Mesenteric fat pad (tissue), 1 donor: ENCODE measurements around the gene RSPO1. TPM values are rescaled to one million over a fixed set of nuclear protein-coding genes. Genes with fewer than 3 reads are reported as not detected.

ENCODE experiments used
- DNase-seq: peaks from one replicate; pipeline ENCODE4 v3.0.0-alpha.2; 2020; ENCODE audit warnings: low spot score
- total RNA-seq: library from RNA; stranded (reverse); fragmentation: NEBNext Ultra II Directional; extraction: Animal tissue kit (Norgen Biotek cat#: 25700); gene quantifications from one replicate; pipeline ENCODE4 v1.2.1, GENCODE V29; 2021
- donor health status: DM: yes; HTN: yes; CAD: no.

The RSPO1 gene
- total RNA-seq, 1 donor from 2014 or later: 3.1 TPM

DNA sequence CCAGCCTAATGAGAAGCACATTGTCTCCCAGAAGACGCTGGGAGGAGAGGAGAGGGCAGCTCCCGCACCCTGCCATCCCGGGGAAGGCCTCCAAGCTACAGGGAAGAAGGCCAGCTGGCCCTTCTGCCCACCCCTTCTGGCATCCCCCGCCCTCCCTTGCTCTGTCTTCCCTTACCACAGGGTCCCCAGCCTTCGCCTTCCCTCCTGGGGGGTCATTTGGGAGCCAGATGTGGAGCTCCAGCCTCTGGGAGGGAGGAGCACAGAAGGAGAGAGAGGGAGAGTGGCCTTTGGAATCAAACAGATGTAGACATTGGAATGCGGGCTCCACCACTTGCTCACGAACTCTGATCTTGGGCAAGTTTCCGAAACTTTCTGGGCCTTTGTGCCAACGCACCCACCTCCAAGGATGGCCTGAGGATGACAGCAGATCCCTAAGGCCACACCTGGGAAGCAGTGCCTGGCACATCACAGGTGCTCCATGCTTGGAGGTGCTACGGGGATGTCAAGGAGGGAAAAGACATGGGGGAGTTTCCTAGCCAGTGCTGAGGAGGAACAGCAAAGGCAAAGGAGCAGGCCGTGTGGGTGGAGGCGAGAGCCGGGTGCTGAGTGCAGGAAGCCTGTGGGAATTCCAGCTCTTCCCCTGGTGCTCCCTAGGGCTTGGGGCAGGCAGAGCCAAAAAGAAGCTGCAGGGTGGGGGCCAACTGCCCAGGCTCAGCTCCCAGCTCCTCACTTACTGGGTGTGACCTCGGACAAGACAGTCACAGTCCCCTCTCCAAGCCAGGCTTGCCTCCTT lies 23.1 kb upstream of the RSPO1 start:
- DNase-seq: no peak

DNA sequence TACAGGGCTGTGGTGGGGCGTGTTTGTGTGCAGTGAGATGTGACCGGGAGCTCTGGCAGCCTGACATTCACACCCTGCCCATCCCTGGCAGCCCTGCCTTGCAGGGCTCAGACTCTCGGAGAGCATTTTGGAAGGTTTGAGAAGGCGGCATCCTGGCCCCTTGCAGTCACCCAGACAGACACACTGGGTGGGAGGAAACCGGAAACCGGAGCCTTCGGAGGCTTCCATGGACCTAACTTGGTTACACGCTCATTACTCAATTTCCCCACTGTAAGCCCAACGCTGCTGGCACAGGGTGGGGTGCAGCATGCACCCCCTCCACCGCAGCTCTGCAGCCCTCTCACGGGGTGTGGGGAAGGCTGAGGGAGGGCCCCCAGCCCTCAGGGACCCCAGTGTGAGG lies 22.2 kb upstream of the RSPO1 start:
- DNase-seq: no peak

DNA sequence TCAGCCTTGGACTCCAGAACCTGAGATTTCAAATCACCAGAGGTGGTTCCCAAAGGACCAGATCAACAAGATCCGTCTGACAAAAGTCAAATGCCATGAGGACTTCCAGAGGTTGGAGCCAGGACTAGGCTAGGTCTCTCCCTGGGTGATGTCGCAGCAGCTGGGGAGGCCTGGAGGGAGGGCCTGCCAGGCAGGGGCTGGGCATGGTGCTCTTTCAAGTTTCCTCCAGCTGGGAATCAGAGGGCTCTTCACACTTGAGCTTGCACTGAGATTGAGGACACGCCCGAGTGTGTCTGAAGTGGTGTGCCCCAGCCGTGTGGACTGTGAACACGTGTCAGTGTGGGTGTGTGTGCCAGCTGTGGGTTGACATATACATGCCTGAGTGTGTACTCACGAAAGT lies 21.3 kb upstream of the RSPO1 start:
- no peak for DNase-seq

DNA sequence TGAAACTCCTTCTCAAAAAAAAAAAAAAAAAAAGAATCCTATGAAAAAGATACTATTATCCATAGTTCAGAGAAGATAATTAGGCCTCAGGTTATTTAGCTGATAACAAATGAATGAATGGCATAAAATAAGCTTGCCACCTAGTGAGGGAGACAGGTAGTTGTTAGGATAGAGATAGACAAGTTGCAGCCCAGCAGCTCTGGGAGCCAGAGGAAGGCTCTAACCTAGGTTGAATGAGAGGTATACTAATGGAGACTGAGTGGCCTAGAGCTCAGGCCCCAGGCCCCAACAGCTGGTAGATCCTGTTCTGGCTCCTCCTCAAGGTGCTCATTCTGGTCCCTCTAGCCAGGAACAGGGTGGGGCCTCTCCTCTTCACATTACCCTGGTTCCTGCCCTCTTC lies 20.6 kb upstream of the RSPO1 start:
- no peak for DNase-seq

DNA sequence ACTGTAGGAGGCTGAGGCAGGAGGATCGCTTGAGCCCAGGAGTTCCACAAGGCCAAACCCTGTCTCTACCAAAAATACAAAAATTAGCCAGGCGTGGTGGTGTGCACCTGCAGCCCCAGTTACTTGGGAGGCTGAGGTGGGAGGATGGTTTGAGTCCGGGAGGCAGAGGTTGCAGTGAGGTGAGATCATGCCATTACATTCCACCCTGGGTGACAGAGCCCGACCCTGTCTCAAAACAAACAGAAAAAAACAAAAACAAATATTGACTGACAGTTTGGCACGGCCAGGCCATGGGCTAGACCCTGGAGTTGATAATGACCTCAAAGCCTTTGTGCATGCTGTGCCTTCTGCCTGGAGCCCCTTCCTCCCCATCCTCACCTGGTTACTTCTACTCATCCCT lies 19.2 kb upstream of the RSPO1 start:
- no peak for DNase-seq

DNA sequence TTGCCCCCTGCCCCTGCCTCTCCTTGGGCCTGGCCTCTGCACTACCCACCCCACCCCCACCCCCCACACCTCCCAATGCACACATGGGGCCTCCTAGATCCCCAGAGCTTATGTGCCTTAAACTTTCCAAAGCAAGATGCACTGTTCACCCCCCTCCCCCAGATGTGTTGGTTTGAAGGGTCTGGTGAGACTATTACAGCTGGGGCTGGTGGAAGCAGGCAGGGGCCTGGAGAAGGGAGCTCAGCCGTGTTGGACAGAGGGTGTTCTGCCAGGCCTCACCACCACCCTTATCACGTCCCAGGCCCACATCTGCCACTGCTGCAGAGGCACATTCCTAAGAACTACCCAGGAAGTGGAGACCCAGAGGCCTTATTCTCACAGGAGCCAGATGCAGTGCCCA lies 18.3 kb upstream of the RSPO1 start:
- no peak for DNase-seq

DNA sequence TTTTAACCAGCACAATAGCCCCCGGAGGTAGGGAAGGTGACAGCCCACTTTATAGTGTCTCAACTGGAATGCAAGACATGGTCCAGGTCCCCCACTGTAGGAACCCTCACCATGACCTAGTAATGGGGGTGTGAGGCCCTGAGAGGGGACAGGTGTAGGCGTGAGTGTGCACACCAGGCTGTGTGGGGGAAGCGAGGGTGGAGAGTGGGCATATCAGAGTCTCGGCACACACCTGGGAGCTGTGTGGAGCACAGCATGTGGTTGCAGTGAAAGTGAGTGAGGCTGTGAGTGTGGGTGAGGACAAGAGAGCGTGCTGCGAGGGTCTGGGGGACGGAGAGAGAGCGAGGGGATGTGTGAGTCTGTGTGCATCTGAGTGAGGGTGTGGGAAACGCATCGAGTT lies 17.1 kb upstream of the RSPO1 start:
- no peak for DNase-seq

DNA sequence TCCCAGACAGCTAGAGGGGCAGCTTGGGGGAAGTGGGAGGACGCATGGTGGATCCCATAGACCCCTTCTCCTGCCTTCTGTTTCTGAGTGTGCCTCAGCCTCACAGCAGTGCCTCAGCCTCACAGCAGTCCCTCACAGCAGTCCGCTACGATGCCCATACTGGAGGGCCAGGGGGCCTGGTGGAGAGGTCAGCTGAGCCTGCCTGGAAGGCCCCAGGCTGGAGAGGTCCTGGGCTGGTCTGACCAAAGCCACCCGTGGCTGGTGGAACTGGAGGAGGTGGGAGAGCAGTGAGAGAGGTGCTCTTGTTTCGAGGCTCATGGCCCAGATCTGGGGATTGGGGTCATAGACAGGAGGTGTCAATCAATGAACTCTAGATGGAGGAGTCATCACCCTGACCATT lies 16.0 kb upstream of the RSPO1 start:
- no peak for DNase-seq

DNA sequence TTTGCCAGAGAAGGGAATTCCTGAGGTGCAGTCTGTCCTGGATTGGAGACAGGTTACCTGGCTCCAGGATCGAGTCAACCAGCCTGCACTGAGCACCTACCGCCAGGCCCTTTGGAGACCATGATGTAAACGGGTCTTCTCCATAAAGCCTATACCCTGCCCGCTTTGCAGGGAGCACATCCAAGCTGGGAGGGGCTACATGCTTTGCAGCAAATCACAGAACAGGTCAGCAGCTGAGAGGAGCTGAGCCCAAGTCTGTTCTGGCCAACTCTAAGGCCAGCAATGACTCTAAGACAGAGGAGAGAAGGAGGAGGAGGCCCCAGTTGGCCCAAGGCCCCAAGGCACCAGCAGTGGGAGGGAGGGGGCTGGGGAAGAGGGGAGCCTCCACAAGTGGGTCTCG lies 15.5 kb upstream of the RSPO1 start:
- no peak for DNase-seq

DNA sequence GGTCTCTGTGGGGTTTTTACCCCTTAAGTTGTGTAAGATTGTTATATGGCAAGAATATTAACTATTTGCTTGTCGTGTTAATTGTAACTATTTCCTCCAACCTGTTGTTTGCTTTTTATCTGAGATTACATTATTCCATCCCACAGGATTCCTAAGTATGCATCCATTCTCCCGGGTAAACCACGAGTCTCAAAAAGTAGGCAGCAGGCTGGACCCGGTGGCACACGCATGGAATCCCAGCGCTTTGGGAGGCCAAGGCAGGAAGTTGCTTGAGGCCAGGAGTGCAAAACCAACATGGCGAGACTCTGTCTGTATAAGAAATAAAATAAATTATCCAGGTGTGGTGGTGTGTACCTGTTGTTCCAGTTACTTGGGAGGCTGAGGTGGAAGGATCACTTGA lies 12.6 kb upstream of the RSPO1 start:
- DNase-seq: no peak

DNA sequence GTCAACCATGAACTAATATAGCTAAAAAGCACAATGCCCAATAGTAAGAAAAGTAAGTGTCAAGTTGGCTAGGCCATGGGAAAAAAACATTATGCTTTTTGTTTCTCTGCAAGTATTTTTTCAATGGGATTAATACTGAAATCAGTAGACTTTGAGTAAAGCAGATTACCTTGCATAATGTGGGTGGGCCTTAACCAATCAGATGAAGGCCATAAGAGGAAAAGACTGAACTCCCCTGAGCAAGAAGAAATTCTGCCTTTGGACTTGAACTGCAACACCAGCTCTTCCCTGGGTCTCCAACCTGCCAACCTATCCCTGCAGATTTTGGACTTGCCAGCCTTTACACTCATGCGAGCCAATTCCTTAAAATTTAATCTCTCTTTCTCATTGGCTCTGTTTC lies 6.4 kb upstream of the RSPO1 start:
- DNase-seq: no peak

DNA sequence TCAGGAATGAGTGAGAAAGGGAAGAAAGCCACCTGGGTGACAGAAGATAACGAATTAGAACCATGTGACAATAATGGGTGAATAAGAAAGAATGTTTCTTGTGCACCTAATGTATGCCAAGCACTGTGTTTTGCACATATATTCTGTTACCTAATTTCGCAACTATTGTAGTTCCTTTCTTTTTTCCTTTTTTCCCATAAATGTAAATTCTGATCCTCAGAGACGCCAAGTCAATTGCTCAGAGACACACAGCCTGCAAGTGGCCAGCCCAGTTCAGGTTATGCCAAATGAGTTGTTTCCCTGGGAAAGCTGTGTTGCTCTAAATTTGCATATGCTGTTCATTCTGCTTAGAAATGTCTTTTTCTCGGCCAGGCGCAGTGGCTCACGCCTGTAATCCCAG lies 1.7 kb upstream of the RSPO1 start:
- DNase-seq: no peak

DNA sequence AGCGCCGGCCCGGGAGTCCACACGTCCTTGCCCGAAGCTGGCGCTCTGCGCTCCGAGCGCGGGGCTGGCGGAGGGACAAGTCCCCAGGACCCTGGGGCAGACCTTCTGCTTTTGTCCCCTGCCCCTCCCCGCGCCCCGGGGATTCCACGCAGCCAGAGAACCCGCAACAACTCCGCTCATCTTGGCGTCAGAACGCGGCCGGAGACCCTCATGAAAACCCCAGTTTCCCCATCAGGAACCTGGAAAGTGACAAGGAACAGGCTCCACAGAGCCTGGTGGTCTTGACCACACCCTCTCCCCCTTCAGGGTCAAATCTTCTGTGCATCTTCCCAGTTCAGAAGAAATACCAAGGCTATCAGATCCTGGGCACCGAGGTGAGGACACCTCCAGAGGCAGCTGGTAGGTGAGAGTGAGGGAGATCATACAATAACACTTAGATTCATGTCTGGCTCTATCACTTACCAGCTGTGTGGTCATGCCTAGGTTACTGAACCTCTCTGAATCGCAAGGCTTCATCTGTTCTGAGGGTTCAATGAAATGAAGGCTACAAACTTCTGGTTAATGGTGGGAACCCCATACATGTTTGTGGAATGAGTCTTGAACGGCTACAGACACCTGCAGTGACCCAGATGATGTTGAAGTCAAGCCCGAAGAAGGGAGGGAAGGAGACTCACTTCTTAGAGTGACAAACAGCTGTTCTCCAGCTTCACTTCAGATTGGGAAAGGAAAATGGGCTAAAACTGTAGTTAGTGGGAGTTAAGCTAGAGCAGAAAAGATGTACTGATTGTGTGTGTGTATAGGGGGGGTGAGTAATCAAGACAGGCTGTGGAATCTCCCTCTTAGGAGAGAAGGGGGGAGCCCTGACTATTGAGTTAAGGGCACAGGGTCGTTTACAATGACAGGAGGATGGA lies 555 bp upstream of the RSPO1 start:
- DNase-seq: no peak

DNA sequence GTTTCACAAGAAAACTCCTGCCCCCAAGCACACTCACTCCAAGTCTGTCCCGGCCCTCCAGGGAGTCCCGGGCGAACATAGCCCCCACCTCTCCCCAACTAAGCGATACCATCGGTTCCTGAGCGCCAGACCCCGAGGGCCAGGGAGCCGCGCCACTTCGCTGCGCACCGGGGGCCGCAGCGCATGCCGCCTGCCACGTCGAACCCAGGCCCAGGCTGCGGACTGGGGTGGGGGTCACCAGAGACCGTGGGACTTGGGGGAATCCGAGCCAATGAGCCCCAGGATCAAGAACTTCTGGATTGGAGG lies 801 bp downstream of the RSPO1 start:
- DNase-seq: no peak

DNA sequence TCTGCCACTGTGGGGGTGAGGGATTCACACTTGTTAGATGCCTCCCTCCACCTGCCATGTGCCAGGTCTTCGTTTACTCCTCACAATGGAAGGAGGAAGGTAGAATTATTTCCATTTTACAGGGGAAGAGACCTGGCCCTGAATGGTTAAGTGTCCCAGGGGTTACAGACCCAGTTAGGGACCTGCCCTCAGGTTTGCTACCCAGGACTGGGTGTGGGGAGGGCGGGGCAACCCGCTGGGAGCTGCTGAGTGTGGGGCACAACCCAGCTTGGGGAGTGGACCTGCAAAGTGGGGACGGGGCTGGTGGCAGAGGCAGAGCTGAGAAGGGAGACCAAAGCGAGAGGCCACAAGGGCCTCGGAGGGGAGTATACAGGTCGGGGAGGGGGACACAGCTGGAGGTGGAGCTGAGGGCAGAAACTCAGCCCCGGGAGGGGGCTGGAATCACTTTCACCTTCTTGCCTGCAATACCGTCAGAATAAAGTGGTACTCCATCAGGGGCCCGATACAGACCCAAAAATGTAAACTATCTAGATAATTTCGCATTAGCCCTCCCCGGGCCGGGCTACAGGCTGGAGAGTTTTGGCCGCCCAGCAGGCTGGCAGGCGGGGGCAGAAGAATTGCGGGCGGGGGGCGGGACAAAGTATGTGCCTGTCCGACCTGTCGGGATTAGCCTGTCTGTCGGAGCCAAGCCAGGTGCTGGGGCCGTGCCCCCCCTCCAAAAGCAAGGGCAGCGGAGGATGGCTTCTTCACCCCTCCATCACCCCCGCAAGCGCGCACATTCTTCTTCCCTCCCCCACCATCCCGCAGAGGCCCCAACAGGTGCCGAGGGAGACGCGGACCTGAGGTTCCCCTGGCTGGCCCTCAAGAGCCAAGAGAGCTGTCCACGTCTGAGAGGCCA lies 1.4 kb downstream of the RSPO1 start:
- no peak for DNase-seq

DNA sequence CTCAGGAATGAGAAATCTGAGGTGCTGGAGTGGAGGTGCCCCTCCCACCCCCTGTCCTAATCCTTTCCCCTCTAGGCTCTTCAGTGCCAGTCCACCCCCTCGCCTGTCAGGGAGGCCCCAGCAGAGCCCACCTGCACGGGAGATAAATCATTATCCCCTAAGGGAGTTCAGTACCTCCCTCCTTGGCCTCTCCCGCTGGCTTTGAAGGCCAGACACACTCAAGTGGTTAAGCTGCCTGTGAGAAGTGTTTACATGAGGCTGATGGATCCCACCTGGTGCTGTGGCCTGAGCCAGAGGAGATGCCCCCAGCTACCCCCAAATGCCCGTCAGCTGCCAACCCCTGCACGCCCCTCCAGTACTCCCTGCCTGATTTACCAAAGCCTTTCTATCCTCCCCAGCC lies 3.7 kb downstream of the RSPO1 start:
- DNase-seq: no peak

DNA sequence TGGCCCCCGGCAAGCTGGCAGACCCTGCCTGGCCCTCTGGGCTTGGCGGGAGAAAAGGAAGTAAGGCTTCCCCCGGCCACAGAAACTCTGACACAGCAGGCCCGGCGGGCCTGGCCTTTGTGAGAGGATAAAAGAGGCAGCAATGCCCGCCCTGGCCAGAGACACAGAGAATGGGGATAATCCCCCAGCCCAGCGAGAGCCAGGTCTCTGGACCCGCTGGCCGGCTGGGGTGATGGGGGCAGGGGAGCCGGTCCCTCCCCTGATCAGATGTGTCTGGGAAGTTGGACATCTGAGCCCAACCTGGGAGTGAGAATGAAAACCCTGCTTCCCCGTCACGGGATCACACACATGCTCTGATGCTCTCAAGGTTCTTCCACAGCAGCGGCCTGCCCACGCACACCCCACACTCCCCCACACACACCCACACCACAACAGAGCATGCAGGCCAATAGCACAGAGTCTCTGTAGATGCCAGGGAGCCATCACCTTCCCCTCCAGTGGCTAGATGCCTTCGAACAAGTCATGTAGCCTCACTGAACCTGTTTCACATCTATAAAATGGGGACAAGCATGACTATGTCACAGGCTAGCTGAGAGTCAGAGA lies 4.2 kb downstream of the RSPO1 start:
- DNase-seq: no peak

DNA sequence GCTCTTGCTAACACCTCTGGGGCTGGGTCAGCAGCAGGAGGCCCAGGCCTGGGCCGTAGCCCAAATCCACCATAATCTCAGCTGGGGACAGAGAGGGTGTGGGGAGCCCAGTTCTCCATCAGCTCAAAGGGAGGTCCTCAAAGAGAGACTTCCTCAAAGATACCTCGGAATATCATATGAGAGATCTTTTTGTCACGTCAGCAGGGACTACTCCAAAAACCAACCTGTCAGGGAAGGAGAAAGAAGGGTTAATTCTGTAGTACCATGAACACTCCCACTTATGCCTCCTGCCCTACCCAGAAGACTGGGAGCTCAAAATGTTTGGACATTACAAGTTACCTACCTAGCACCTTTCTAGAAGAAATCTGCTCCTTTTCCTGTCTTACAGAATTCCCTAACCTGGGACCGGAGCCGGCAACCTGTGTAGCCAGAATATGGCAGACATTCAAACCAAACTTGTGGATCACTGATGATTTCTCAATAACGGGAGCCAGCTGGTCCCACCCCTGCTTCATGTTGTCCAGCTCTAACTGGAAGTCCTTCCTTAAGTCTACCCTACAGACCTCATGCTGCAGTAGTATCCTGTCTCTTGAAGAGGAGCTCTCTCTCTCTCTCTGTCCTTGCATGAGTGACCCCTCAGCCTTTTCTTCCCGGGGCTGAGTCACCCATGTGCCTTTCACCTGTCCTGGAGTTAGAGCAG lies 4.8 kb downstream of the RSPO1 start:
- no peak for DNase-seq

DNA sequence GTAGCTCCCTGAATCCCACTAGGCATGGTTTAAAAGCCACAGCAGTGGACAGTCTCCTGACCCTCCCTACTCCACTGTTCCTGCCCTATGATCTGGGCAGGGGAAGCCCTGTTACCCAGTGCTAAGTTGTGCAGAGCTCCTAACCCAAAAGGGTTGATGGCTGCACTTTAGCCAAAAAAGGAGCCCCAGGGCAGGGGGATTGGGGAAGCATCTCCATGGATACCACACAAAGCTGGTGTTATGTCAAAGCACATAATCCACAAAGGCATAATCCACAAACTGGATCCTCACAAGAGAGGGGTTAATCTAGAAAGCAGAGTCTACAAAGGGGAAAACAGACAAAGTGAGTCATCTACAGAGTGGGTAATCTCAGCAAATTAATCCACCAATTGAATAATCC lies 5.7 kb downstream of the RSPO1 start:
- DNase-seq: no peak

DNA sequence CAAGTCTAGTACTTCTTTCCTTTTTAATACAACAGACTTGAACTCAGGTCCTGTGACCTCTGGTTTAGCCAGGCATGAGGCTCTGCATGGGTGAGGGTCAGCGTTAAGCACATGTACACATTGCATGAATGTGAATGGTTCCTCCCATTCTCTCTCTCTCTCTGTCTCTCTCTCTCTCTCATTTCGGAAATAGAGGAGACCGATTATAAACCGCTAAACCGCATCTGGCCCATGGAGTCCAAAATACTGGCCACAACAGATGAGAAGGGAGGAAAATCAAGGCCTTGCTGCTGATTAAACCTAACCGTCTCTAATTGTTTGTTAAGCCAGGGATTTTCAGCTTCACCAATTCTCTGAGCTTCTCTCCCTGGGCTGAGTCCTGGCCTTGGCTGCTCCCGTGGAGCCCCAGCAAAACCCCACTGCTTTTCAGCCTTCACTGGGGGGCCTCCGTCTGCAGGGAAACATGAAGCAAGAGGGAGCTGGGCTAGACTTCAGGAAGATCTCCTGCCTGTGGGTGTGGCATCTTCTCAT lies 6.6 kb downstream of the RSPO1 start:
- no peak for DNase-seq

DNA sequence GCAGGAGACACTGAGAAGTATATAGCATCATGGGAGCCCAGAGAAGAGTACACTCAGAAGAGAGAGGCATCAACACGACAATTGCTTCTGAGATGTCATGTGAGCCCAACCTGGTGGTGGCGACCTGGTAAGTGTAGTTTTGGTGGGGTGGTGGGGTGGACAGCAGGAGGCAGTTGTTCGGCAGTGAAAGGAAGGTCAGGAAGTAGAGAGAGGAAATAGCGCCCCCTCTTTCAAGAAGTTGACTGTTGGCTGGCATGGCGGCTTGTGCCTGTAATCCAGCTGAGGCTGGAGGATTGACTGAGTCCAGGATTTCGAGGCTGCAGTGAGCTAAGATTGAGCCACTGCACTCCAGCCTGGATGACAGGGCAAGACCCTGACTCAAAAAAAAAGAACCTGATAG lies 12.6 kb downstream of the RSPO1 start:
- DNase-seq: no peak
